Mesodermal cell (in vitro differentiated cells): Measurements from ENCODE around the gene ADAMTSL3.

Source experiments
- H3K27ac ChIP-seq: 2 replicates; pipeline ENCODE4 v1.7.0; 2013; ENCODE audit warnings: mild to moderate bottlenecking, low read depth, low read length, moderate library complexity; ENCODE audit not compliant: severe bottlenecking
- H3K36me3 ChIP-seq: 2 replicates; pipeline ENCODE4 v1.7.1; 2013; ENCODE audit warnings: mild to moderate bottlenecking, low read length, moderate library complexity; ENCODE audit not compliant: control insufficient read depth, insufficient read depth
- H3K4me1 ChIP-seq: one replicate; pipeline ENCODE4 v1.7.1; 2013; ENCODE audit warnings: mild to moderate bottlenecking, low read length; ENCODE audit not compliant: insufficient read depth, control insufficient read depth, poor library complexity, severe bottlenecking
- H3K4me3 ChIP-seq: 2 replicates; pipeline ENCODE4 v1.7.0; 2013; ENCODE audit warnings: low read length, control low read depth, mild to moderate bottlenecking; ENCODE audit not compliant: insufficient read depth, poor library complexity, severe bottlenecking; ENCODE audit errors: extremely low read depth
- H3K9me3 ChIP-seq: 2 replicates; pipeline ENCODE4 v1.7.1; 2013; ENCODE audit warnings: mild to moderate bottlenecking, low read length, moderate library complexity; ENCODE audit not compliant: control insufficient read depth
- WGBS, 2 experiments: methylation state at CpG; one replicate each; pipeline ENCODE4 v1.1.5; 2013; ENCODE audit warnings: missing lambda C conversion rate in 2 of 2; ENCODE audit not compliant: insufficient coverage in 2 of 2; 5-methylcytosine and 5-hydroxymethylcytosine counted together

Gene ADAMTSL3

DNA sequence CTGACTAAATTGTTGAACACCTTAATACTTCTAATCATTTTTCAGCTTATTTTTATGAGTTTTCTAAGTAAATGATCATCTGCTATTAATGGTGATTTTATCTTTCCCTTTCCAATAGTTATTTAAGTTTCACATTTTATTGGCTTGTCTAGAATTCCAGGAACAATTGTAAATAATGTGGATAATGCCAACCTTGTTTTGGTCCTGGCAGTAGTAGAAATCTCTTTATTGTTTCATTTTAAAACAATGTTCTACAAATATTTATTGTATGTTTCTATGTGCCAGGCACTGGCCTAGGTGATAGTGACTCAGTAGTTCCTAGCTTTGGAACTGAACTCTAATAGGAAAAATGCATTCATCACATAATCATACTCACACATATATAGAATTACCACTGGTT is 264.1 kb downstream of the ADAMTSL3 start:
- Histone ChIP-seq H3K9me3 (no peaks in the 10 kb centered on the region), H3K36me3 (no peaks in the 10 kb centered on the region), H3K4me3 (no peak overlapping the region)

DNA sequence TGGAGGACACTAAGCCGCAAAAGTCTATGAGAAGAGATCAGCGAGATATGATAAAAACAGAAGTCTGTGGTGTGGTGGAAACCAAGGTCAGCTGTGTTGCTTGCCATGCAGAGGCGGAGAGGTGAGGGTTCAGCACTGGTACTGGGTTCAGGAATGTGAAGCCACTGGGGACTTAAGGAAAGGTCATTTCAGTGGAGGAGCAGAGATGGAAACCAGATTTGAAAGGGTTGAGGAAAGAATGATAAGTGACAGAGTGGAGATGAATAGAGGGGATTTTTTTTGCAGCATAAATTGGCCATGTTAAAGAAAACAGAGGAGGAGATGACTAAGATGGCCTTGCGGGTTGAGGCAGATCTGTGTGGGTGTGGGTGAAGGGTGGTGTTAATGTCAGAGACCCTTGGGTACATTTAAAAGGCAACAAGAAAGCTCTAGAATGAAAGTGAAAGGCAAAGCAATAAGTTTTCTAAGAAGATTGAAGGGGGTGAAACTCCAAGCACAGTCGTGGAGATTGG is 265.5 kb downstream of the ADAMTSL3 start:
- H3K9me3 ChIP-seq, result no peaks in the 10 kb centered on the region
- H3K4me3 ChIP-seq, result no peak overlapping the region
- H3K36me3 ChIP-seq, result no peaks in the 10 kb centered on the region
- WGBS, 2 experiments, result 93 to 95% methylated on average over 4 to 5 of the region's 5 CpGs
- no peak overlapping the region for H3K27ac ChIP-seq
- no peaks in the 10 kb centered on the region for H3K4me1 ChIP-seq

More for the DNA sequence above, 264.1 kb downstream of the ADAMTSL3 start:
- H3K4me1 ChIP-seq, result no peaks in the 10 kb centered on the region
- no peak overlapping the region for H3K27ac ChIP-seq

DNA sequence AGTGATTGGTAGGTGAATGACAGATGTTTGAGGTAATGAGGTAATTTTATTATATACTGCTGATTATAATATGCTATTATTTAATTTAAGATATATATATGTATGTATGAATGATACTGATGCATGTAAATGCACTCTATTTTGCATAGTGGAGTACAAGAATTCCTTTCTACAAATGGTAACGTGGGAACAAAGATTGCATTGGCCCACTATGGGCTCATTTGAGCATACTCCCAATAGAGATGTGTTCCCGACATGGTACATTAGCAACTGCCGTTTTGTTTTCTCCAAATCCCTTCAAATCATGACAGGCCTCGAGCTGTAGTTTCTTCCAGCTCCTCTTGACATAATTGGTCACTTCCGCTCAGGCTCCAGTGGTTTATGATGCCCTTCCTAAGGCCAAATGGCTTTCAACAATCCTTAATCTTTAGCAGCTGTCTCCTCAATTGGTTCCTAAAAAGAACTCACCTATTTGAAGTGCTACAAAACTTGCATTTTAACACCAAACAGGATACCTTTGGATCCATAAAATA is 266.1 kb downstream of the ADAMTSL3 start:
- Histone ChIP-seq H3K4me1 (no peaks in the 10 kb centered on the region), H3K36me3 (no peaks in the 10 kb centered on the region), H3K4me3 (no peak overlapping the region), H3K9me3 (no peaks in the 10 kb centered on the region), H3K27ac (no peak overlapping the region)
- WGBS, 2 experiments, result 84 to 89% methylated on average over 5 of the region's 5 CpGs

DNA sequence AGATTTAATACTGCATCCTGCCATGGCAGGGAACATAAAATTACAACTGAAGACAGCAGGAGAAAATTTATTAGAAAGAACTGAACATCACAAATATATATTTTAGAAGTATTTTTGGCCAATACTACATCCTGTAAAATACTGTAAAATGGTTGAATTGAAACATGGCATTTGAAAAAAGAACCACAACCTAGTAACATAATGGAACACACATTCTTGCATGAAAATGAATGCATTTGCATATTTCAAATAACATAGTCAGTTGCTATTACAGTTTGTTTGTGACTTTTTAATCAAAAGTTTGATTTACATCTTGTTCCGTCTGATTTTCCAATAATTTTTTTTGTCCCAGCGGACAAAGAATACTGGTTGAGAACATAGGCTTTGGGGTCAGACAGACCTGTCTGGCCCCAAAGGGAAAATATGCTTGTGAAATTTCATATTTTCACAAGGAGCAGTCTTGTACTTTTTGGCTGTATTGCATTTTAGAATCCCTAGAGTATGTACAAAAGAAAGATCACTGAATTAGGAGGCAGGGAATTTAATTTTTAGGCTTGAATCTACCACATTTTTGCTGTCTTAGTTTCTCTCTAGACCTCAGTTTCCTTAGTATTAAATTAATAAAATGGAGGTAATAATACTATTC is 268.8 kb downstream of the ADAMTSL3 start:
- H3K4me1 ChIP-seq, result no peaks in the 10 kb centered on the region
- WGBS, 2 experiments, result 92 to 100% methylated on average over 2 of the region's 2 CpGs
- H3K4me3 ChIP-seq, result no peak overlapping the region
- no peak overlapping the region for H3K27ac ChIP-seq
- H3K9me3 ChIP-seq, result no peaks in the 10 kb centered on the region
- no peaks in the 10 kb centered on the region for H3K36me3 ChIP-seq

DNA sequence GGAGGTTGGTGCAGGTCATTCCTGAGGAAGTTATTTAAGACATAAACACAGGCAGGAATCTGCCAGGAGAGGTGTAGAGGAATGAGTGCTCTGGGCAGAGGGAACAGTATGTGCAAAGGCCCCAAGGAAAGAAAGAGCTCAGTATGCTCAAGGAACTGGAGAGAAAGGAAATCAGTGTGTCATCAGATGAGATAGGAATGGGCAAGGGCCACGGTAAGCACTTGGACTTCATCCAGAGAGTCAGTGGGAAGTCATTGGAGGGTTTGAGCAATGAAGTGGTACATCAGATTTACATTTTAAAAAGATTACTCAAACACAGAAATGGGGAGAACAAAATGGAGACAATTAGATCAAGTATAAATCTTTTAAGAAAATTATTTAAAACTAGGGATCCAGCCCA is 272.2 kb downstream of the ADAMTSL3 start:
- H3K4me1 ChIP-seq, result no peaks in the 10 kb centered on the region
- 100% methylated on average over 1 of the region's 1 CpG for WGBS, 2 experiments
- H3K4me3 ChIP-seq, result no peak overlapping the region
- H3K36me3 ChIP-seq, result no peaks in the 10 kb centered on the region
- no peak overlapping the region for H3K27ac ChIP-seq
- H3K9me3 ChIP-seq, result no peaks in the 10 kb centered on the region

- Histone ChIP-seq H3K4me1 (no peaks in the 10 kb centered on the region), H3K27ac (no peak overlapping the region), H3K4me3 (no peak overlapping the region), H3K9me3 (no peaks in the 10 kb centered on the region), H3K36me3 (no peaks in the 10 kb centered on the region)
- WGBS, 2 experiments, result 100% methylated on average over 2 of the region's 2 CpGs; no CpG with 5 or more reads in 1 of the 2 experiments
Observed at GRCh38 chr15:83927704-83928391, 273.9 kb downstream of the ADAMTSL3 start.

- no CpG with 5 or more reads among the region's 1 CpG for WGBS, 2 experiments
- H3K4me1 ChIP-seq, result no peaks in the 10 kb centered on the region
- no peaks in the 10 kb centered on the region for H3K36me3 ChIP-seq
- H3K4me3 ChIP-seq, result no peak overlapping the region
- no peak overlapping the region for H3K27ac ChIP-seq
- H3K9me3 ChIP-seq, result no peaks in the 10 kb centered on the region
Observed at GRCh38 chr15:83928392-83928734, 274.4 kb downstream of the ADAMTSL3 start.

DNA sequence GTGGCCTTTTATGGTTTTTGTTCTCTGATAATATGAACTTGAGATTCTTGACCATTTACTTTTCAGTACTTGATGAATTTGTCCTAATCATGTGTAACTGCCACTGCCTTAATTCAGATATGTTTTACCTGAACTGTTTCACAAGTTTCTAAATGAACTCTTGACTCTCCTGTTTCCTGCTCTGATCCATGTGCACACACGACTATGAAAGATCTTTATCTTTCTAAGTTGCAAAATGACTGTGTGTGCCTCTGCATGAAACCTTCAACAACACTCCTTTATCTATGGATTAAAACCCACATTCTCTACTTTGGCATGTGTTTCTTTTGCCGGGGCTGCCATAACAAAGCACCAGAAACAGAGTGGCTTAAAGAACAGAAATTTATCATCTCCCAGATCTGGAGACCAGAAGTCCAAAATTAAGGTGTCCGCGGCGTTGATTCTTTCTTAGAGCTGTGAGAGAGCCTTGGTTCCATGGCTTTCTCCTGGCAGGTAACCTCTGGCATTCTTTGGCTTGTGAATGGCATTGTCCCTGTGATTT is 275.0 kb downstream of the ADAMTSL3 start:
- no peak overlapping the region for H3K4me3 ChIP-seq
- no peaks in the 10 kb centered on the region for H3K4me1 ChIP-seq
- H3K36me3 ChIP-seq, result no peaks in the 10 kb centered on the region
- WGBS, 2 experiments, result 83 to 89% methylated on average over 4 to 5 of the region's 5 CpGs
- H3K27ac ChIP-seq, result no peak overlapping the region
- peaks cover 5% of the 10 kb centered on the region for H3K9me3 ChIP-seq

- Histone ChIP-seq H3K4me1 (no peaks in the 10 kb centered on the region), H3K36me3 (no peaks in the 10 kb centered on the region), H3K4me3 (no peak overlapping the region), H3K27ac (no peak overlapping the region), H3K9me3 (peaks cover 6% of the 10 kb centered on the region)
- WGBS, 2 experiments, result no CpG with 5 or more reads among the region's 1 CpG
Observed at GRCh38 chr15:83929619-83930018, 275.7 kb downstream of the ADAMTSL3 start.

- no peak overlapping the region for H3K27ac ChIP-seq
- H3K4me1 ChIP-seq, result no peaks in the 10 kb centered on the region
- H3K4me3 ChIP-seq, result no peak overlapping the region
- H3K36me3 ChIP-seq, result no peaks in the 10 kb centered on the region
- peaks cover 13% of the 10 kb centered on the region for H3K9me3 ChIP-seq
Observed at GRCh38 chr15:83930392-83931212, 276.7 kb downstream of the ADAMTSL3 start.
